Measurements from ENCODE around the gene LRRFIP1. TPM values are rescaled to one million over a fixed set of nuclear protein-coding genes. Genes with fewer than 3 reads are reported as not detected.

Gene LRRFIP1
- total RNA-seq, 2 experiments from 2014 or later, result 242 to 248 TPM

- ChIA-PET CTCF (interaction anchor here (1.0 to 3.2 kb wide), 2 partner anchors 14 to 44 kb away, joined by 3 to 12 read pairs; no protein-coding TSS in a partner anchor), POLR2A (interaction anchor here (1.2 kb wide), 1 partner anchor 10 kb away, joined by 3 read pairs; no protein-coding TSS in a partner anchor)
- H3K9me3 Mint-ChIP-seq, result no peaks in the 10 kb centered on the region
- no peak for DNase-seq
- H3K4me1 Mint-ChIP-seq, result peaks cover 38% of the 10 kb centered on the region
- peaks cover 50% of the 10 kb centered on the region for H3K36me3 Mint-ChIP-seq (ENCODE audit: low read depth)
- H3K4me3 Mint-ChIP-seq, result no peak overlapping the region
- H3K27me3 Mint-ChIP-seq, result no peaks in the 10 kb centered on the region
- no peak overlapping the region for H3K27ac Mint-ChIP-seq
Observed at GRCh38 chr2:237717366-237718276, 90.2 kb downstream of the LRRFIP1 start.

- ChIA-PET POLR2A (no interaction called here), CTCF (interaction anchor here (3.2 kb wide), 1 partner anchor 45 kb away, joined by 12 read pairs; no protein-coding TSS in a partner anchor)
- DNase-seq, result no peak
- Mint-ChIP-seq H3K9me3 (no peaks in the 10 kb centered on the region), H3K4me1 (peaks cover 36% of the 10 kb centered on the region), H3K27me3 (no peaks in the 10 kb centered on the region), H3K27ac (peak overlapping the region; percentile 18), H3K36me3 (ENCODE audit: low read depth) (peaks cover 43% of the 10 kb centered on the region), H3K4me3 (no peak overlapping the region)
Observed at GRCh38 chr2:237718277-237718634, 90.9 kb downstream of the LRRFIP1 start.

- no peak overlapping the region for H3K4me3 Mint-ChIP-seq
Observed at GRCh38 chr2:237720444-237720843, 93.1 kb downstream of the LRRFIP1 start.

GRCh38 chr2:237720957-237721356 lies 93.6 kb downstream of the LRRFIP1 start:
- Mint-ChIP-seq H3K27me3 (no peaks in the 10 kb centered on the region), H3K9me3 (no peaks in the 10 kb centered on the region), H3K4me1 (peaks cover 32% of the 10 kb centered on the region), H3K27ac (no peak overlapping the region), H3K36me3 (ENCODE audit: low read depth) (peaks cover 49% of the 10 kb centered on the region), H3K4me3 (no peak overlapping the region)
- ChIA-PET CTCF (no interaction called here), POLR2A (interaction anchor here (1.6 kb wide), 1 partner anchor 47 kb away, joined by 5 read pairs; no protein-coding TSS in a partner anchor)
- DNase-seq, result no peak

More at GRCh38 chr2:237720444-237720843, 93.1 kb downstream of the LRRFIP1 start:
- DNase-seq, result no peak
- peaks cover 36% of the 10 kb centered on the region for H3K4me1 Mint-ChIP-seq
- no peaks in the 10 kb centered on the region for H3K27me3 Mint-ChIP-seq
- ChIA-PET CTCF (interaction anchor here (0.7 kb wide), 1 partner anchor 137 kb away, joined by 3 read pairs; no protein-coding TSS in a partner anchor), POLR2A (interaction anchor here (1.6 kb wide), 1 partner anchor 47 kb away, joined by 5 read pairs; no protein-coding TSS in a partner anchor)
- H3K27ac Mint-ChIP-seq, result no peak overlapping the region
- H3K36me3 Mint-ChIP-seq (ENCODE audit: low read depth), result peaks cover 49% of the 10 kb centered on the region
- no peaks in the 10 kb centered on the region for H3K9me3 Mint-ChIP-seq

GRCh38 chr2:237721458-237721857 lies 94.1 kb downstream of the LRRFIP1 start:
- Mint-ChIP-seq H3K4me3 (no peak overlapping the region), H3K9me3 (no peaks in the 10 kb centered on the region), H3K36me3 (ENCODE audit: low read depth) (peaks cover 51% of the 10 kb centered on the region), H3K27me3 (no peaks in the 10 kb centered on the region), H3K4me1 (peaks cover 33% of the 10 kb centered on the region), H3K27ac (no peak overlapping the region)
- no peak for DNase-seq
- POLR2A ChIA-PET, result interaction anchor here (1.6 kb wide), 1 partner anchor 48 kb away, joined by 5 read pairs; no protein-coding TSS in a partner anchor
- CTCF ChIA-PET, result interaction anchor here (1.1 kb wide), 1 partner anchor 10 kb away, joined by 3 read pairs; no protein-coding TSS in a partner anchor

GRCh38 chr2:237722616-237723015 lies 95.2 kb downstream of the LRRFIP1 start:
- no peaks in the 10 kb centered on the region for H3K27me3 Mint-ChIP-seq
- H3K4me3 Mint-ChIP-seq, result no peak overlapping the region
- H3K4me1 Mint-ChIP-seq, result peaks cover 40% of the 10 kb centered on the region
- no peaks in the 10 kb centered on the region for H3K9me3 Mint-ChIP-seq
- peaks cover 55% of the 10 kb centered on the region for H3K36me3 Mint-ChIP-seq (ENCODE audit: low read depth)
- CTCF ChIA-PET, result interaction anchor here (1.1 to 1.4 kb wide), 3 partner anchors 9 to 141 kb away, joined by 3 to 4 read pairs (median 3); no protein-coding TSS in a partner anchor
- no peak for DNase-seq
- POLR2A ChIA-PET, result interaction anchor here (1.5 kb wide), 1 partner anchor 10 kb away, joined by 3 read pairs; no protein-coding TSS in a partner anchor
- H3K27ac Mint-ChIP-seq, result no peak overlapping the region

- Mint-ChIP-seq H3K27ac (no peak overlapping the region), H3K9me3 (no peaks in the 10 kb centered on the region), H3K4me3 (no peak overlapping the region), H3K27me3 (no peaks in the 10 kb centered on the region), H3K4me1 (peaks cover 44% of the 10 kb centered on the region), H3K36me3 (ENCODE audit: low read depth) (peaks cover 55% of the 10 kb centered on the region)
- no peak for DNase-seq
- ChIA-PET POLR2A (interaction anchor here (1.2 to 1.5 kb wide), 2 partner anchors 10 to 50 kb away, joined by 3 read pairs; no protein-coding TSS in a partner anchor), CTCF (interaction anchor here (1.1 to 1.4 kb wide), 3 partner anchors 22 to 141 kb away, joined by 3 to 4 read pairs (median 3); no protein-coding TSS in a partner anchor)
Observed at GRCh38 chr2:237723023-237723422, 95.6 kb downstream of the LRRFIP1 start.

GRCh38 chr2:237723602-237724001 lies 96.2 kb downstream of the LRRFIP1 start:
- Mint-ChIP-seq H3K4me1 (peaks cover 42% of the 10 kb centered on the region), H3K36me3 (ENCODE audit: low read depth) (peaks cover 52% of the 10 kb centered on the region), H3K27me3 (no peaks in the 10 kb centered on the region), H3K27ac (no peak overlapping the region), H3K4me3 (no peak overlapping the region), H3K9me3 (no peaks in the 10 kb centered on the region)
- ChIA-PET CTCF (interaction anchor here (1.1 to 1.4 kb wide), 3 partner anchors 22 to 142 kb away, joined by 3 to 4 read pairs (median 3); no protein-coding TSS in a partner anchor), POLR2A (interaction anchor here (1.2 to 1.5 kb wide), 2 partner anchors 11 to 50 kb away, joined by 3 read pairs; no protein-coding TSS in a partner anchor)
- DNase-seq, result no peak

- H3K36me3 Mint-ChIP-seq (ENCODE audit: low read depth), result peaks cover 58% of the 10 kb centered on the region
- POLR2A ChIA-PET, result interaction anchor here (1.4 to 2.1 kb wide), 2 partner anchors 31 to 51 kb away, joined by 5 read pairs; no protein-coding TSS in a partner anchor
- no peak overlapping the region for H3K27ac Mint-ChIP-seq
Observed at GRCh38 chr2:237724811-237725478, 97.6 kb downstream of the LRRFIP1 start.

GRCh38 chr2:237725661-237726060 lies 98.3 kb downstream of the LRRFIP1 start:
- no peak for DNase-seq
- peaks cover 58% of the 10 kb centered on the region for H3K4me1 Mint-ChIP-seq
- POLR2A ChIA-PET, result interaction anchor here (1.4 to 2.1 kb wide), 2 partner anchors 32 to 52 kb away, joined by 5 read pairs; no protein-coding TSS in a partner anchor
- peaks cover 53% of the 10 kb centered on the region for H3K36me3 Mint-ChIP-seq (ENCODE audit: low read depth)
- H3K27ac Mint-ChIP-seq, result no peak overlapping the region
- no peaks in the 10 kb centered on the region for H3K9me3 Mint-ChIP-seq
- CTCF ChIA-PET, result interaction anchor here (1.0 kb wide), 1 partner anchor 52 kb away, joined by 3 read pairs; no protein-coding TSS in a partner anchor
- no peaks in the 10 kb centered on the region for H3K27me3 Mint-ChIP-seq
- H3K4me3 Mint-ChIP-seq, result no peak overlapping the region

More at GRCh38 chr2:237724811-237725478, 97.6 kb downstream of the LRRFIP1 start:
- Mint-ChIP-seq H3K4me1 (peaks cover 52% of the 10 kb centered on the region), H3K27me3 (no peaks in the 10 kb centered on the region), H3K9me3 (no peaks in the 10 kb centered on the region), H3K4me3 (no peak overlapping the region)
- no peak for DNase-seq
- CTCF ChIA-PET, result no interaction called here

- Mint-ChIP-seq H3K4me3 (no peak overlapping the region), H3K4me1 (peaks cover 65% of the 10 kb centered on the region), H3K27ac (no peak overlapping the region), H3K27me3 (no peaks in the 10 kb centered on the region), H3K9me3 (no peaks in the 10 kb centered on the region), H3K36me3 (ENCODE audit: low read depth) (peaks cover 50% of the 10 kb centered on the region)
- CTCF ChIA-PET, result interaction anchor here (1.0 kb wide), 1 partner anchor 53 kb away, joined by 3 read pairs; no protein-coding TSS in a partner anchor
- DNase-seq, result no peak
- POLR2A ChIA-PET, result interaction anchor here (1.5 to 2.1 kb wide), 2 partner anchors 18 to 32 kb away, joined by 3 to 5 read pairs; no protein-coding TSS in a partner anchor
Observed at GRCh38 chr2:237726401-237726830, 99.0 kb downstream of the LRRFIP1 start.

- Mint-ChIP-seq H3K4me3 (no peak overlapping the region), H3K27ac (no peak overlapping the region), H3K27me3 (no peaks in the 10 kb centered on the region), H3K9me3 (no peaks in the 10 kb centered on the region), H3K36me3 (ENCODE audit: low read depth) (peaks cover 52% of the 10 kb centered on the region), H3K4me1 (peaks cover 65% of the 10 kb centered on the region)
- CTCF ChIA-PET, result interaction anchor here (1.3 to 2.1 kb wide), 2 partner anchors 18 to 54 kb away, joined by 3 to 10 read pairs; no protein-coding TSS in a partner anchor
- no peak for DNase-seq
- POLR2A ChIA-PET, result interaction anchor here (0.9 to 1.8 kb wide), 4 partner anchors 11 to 58 kb away, joined by 3 to 4 read pairs (median 4); no protein-coding TSS in a partner anchor
Observed at GRCh38 chr2:237727363-237727762, 100.0 kb downstream of the LRRFIP1 start.

All from activated CD4-positive, alpha-beta memory T cell treated with anti-CD3 and anti-CD28 coated beads, Interleukin-2, amount 10 ng/mL, durations not matched to agents 7 days and 5 days (primary cell).